Measurements from ENCODE around the gene CSNK2B.

DNA sequence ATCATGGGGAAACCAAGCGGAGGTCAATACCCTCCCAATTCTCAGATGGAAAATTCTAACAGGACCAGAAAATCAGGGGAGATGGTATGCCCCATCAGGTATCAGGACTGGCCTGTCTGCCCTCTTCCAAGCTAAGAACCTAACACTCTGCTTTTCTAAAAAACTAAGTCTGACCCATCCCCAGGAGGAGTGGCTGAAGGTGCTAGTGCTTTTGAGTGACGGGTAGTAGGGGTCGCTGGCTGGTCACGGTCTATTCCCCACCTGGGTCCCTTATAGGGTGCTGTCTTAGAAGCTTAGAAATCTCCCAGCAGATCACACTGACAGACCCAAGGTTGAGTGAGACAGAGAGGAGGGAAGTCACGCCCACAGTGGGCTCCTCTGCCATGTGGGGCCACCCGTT is 27.7 kb downstream of the CSNK2B start:
- TF ChIP-seq POLR2A (IDR thresholded peaks at IDR 0.05): no peak
- TF ChIP-seq, protein P1, sequence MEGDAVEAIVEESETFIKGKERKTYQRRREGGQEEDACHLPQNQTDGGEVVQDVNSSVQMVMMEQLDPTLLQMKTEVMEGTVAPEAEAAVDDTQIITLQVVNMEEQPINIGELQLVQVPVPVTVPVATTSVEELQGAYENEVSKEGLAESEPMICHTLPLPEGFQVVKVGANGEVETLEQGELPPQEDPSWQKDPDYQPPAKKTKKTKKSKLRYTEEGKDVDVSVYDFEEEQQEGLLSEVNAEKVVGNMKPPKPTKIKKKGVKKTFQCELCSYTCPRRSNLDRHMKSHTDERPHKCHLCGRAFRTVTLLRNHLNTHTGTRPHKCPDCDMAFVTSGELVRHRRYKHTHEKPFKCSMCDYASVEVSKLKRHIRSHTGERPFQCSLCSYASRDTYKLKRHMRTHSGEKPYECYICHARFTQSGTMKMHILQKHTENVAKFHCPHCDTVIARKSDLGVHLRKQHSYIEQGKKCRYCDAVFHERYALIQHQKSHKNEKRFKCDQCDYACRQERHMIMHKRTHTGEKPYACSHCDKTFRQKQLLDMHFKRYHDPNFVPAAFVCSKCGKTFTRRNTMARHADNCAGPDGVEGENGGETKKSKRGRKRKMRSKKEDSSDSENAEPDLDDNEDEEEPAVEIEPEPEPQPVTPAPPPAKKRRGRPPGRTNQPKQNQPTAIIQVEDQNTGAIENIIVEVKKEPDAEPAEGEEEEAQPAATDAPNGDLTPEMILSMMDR (IDR thresholded peaks at IDR 0.05): no peak

Measured in testis (tissue), 2 donors.